BE2C (cell line): Measurements from ENCODE around the gene EPB41L4A.
"Not testable (repeated sequence)": the region's sequence is repeated elsewhere in the genome, so short reads cannot be mapped to it uniquely, and the experiment has no call there.

Source experiments
- DNase-seq: peaks from one replicate; pipeline ENCODE4 v3.0.0-alpha.2; 2020
- H3K27me3 ChIP-seq: fragments of 250-450 bp; sonication (Bioruptor Pico); 2 replicates; pipeline ENCODE4 v1.5.1; 2020; ENCODE audit warnings: mild to moderate bottlenecking
- H3K36me3 ChIP-seq: fragments of 250-450 bp; sonication (Bioruptor Pico); 2 replicates; pipeline ENCODE4 v1.5.1; 2020; ENCODE audit warnings: mild to moderate bottlenecking
- H3K4me1 ChIP-seq: fragments of 250-450 bp; sonication (Bioruptor Pico); 2 replicates; pipeline ENCODE4 v1.5.1; 2020
- H3K4me3 ChIP-seq: 2 replicates; pipeline ENCODE4 v1.5.1; 2011; ENCODE audit warnings: low read depth, low read length
- H3K9me3 ChIP-seq: fragments of 250-450 bp; sonication (Bioruptor Pico); 2 replicates; pipeline ENCODE4 v1.5.1; 2020
- TF ChIP-seq, protein P1 (sequence below): IDR thresholded peaks from 2 replicates; pipeline ENCODE4 v1.5.1; 2012; ENCODE audit warnings: mild to moderate bottlenecking, low read depth, low read length

EPB41L4A gene

DNA sequence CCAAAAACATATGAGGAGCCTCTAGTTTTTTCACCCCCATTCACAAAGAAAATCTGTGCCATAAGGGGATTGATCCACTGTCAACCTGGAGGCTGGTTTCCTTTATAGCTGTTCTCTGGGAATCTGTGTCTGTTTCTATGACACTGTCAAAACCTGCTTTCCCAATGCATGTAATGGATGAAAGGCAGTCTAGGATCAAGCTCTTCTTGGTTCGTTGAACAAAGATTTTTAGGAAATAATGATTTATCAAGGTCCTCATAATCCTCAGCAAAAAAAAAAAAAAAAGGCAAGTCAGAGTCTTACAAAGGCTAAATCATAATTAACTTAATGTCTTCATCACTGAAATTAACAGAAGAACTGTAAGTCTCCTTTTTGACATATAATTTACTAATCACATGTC is 16.0 kb downstream of the EPB41L4A start:
- H3K4me1 ChIP-seq = no peaks in the 10 kb centered on the region
- TF ChIP-seq, protein P1, sequence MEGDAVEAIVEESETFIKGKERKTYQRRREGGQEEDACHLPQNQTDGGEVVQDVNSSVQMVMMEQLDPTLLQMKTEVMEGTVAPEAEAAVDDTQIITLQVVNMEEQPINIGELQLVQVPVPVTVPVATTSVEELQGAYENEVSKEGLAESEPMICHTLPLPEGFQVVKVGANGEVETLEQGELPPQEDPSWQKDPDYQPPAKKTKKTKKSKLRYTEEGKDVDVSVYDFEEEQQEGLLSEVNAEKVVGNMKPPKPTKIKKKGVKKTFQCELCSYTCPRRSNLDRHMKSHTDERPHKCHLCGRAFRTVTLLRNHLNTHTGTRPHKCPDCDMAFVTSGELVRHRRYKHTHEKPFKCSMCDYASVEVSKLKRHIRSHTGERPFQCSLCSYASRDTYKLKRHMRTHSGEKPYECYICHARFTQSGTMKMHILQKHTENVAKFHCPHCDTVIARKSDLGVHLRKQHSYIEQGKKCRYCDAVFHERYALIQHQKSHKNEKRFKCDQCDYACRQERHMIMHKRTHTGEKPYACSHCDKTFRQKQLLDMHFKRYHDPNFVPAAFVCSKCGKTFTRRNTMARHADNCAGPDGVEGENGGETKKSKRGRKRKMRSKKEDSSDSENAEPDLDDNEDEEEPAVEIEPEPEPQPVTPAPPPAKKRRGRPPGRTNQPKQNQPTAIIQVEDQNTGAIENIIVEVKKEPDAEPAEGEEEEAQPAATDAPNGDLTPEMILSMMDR = no peak
- no peak overlapping the region for H3K4me3 ChIP-seq
- no peak for DNase-seq
- H3K27me3 ChIP-seq = peaks cover 16% of the 10 kb centered on the region
- H3K36me3 ChIP-seq = no peaks in the 10 kb centered on the region
- no peaks in the 10 kb centered on the region for H3K9me3 ChIP-seq

- Histone ChIP-seq H3K4me3 (no peak overlapping the region), H3K4me1 (no peaks in the 10 kb centered on the region), H3K27me3 (peaks cover 9% of the 10 kb centered on the region), H3K9me3 (no peaks in the 10 kb centered on the region), H3K36me3 (no peaks in the 10 kb centered on the region)
- DNase-seq = no peak
- TF ChIP-seq, protein P1 = no peak
These were observed 17.2 kb downstream of the EPB41L4A start for GRCh38 chr5:112401924-112402323.

GRCh38 chr5:112397690-112398089 is 21.4 kb downstream of the EPB41L4A start:
- DNase-seq = no peak
- peaks cover 5% of the 10 kb centered on the region for H3K27me3 ChIP-seq
- TF ChIP-seq, protein P1 = no peak
- H3K9me3 ChIP-seq = no peaks in the 10 kb centered on the region
- no peaks in the 10 kb centered on the region for H3K36me3 ChIP-seq
- no peaks in the 10 kb centered on the region for H3K4me1 ChIP-seq
- no peak overlapping the region for H3K4me3 ChIP-seq

DNA sequence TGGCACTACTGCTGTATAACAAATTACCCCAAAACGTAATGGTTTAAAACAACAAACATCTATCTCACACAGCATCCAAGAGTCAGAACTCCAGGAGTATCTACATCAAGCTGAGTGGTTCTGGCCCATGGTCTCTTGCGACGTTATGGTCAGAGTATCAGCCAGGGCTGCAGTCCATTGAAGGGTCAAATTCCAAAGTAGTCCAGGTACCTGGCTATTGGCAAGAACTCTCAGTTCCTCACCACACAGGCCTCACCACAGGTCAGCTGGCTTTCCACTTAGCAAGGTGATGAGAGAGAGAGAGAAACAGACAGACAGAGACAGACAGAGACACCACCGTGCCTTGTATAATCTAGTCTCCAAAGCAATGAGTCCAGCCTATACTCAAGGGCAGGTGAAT is 22.6 kb downstream of the EPB41L4A start:
- no peaks in the 10 kb centered on the region for H3K4me1 ChIP-seq
- TF ChIP-seq, protein P1 = no peak
- H3K27me3 ChIP-seq = peaks cover 3% of the 10 kb centered on the region
- no peak for DNase-seq
- H3K9me3 ChIP-seq = no peaks in the 10 kb centered on the region
- no peaks in the 10 kb centered on the region for H3K36me3 ChIP-seq
- no peak overlapping the region for H3K4me3 ChIP-seq

DNA sequence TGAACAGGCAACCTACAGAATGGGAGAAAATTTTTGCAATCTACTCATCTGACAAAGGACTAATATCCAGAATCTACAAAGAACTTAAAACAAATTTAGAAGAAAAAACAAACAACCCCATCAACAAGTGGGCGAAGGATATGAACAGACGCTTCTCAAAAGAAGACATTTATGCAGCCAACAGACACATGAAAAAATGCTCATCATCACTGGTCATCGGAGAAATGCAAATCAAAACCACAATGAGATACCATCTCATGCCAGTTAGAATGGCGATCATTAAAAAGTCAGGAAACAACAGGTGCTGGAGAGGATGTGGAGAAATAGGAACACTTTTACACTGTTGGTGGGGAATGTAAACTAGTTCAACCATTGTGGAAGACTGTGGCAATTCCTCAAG is 23.8 kb downstream of the EPB41L4A start:
- not testable (repeated sequence) for H3K27me3 ChIP-seq, DNase-seq, H3K4me1 ChIP-seq, H3K4me3 ChIP-seq, H3K36me3 ChIP-seq, H3K9me3 ChIP-seq

DNA sequence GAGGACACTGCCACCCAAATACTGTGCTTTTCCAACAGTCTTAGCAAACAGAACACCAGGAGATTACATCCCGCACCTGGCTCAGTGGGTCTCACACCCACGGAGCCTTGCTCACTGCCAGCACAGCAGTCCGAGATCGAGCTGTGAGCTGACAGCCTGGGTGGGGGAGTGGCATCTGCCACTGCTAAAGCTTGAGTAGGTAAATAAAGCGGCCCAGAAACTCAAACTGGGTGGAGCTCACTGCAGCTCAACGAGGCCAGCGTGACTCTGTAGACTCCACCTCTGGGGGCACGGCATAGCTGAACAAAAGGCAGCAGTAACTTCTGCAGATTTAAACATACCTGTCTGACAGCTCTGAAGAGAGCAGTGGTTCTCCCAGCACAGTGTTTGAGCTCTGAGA is 28.8 kb downstream of the EPB41L4A start:
- no peaks in the 10 kb centered on the region for H3K9me3 ChIP-seq
- DNase-seq = no peak

More for the DNA sequence above, 28.8 kb downstream of the EPB41L4A start:
- TF ChIP-seq, protein P1 = no peak
- no peaks in the 10 kb centered on the region for H3K4me1 ChIP-seq
- no peaks in the 10 kb centered on the region for H3K36me3 ChIP-seq
- no peak overlapping the region for H3K4me3 ChIP-seq
- H3K27me3 ChIP-seq = peaks cover 19% of the 10 kb centered on the region
